Measurements from ENCODE around the gene EIF2S3B. TPM values are rescaled to one million over a fixed set of nuclear protein-coding genes. Genes with fewer than 3 reads are reported as not detected.

EIF2S3B gene
- total RNA-seq, 1 experiment from 2014 or later: 0.95 TPM

DNA sequence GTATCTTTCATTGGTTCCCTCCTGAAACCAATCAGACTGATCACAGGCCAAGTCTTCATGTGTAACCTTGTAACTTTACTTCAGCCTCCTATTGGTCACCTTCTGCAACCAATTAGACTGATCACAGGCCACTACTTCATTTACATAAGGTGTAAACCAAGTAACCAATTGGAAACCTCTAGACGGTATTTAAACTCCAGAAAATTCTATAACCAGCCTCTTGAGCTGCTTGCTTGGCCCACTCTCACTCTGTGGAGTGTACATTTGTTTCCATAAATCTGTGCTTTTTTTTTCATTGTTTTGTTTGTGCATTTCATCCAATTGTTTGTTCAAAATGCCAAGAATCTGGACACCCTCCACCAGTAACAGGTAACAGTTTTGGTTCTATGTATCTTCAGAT, 47.5 kb downstream of the EIF2S3B start:
- BruUV-seq (replicated peaks): no TSS peak
- H4K20me1 ChIP-seq (ENCODE audit: low read length): no peaks in the 10 kb centered on the region
- POLR2A ChIA-PET (ENCODE audit: unreplicated experiment): no interaction called here
- H3K27me3 ChIP-seq (ENCODE audit: low read length): no peaks in the 10 kb centered on the region
- no peaks in the 10 kb centered on the region for H3K9me3 ChIP-seq (ENCODE audit: low read length)
- no peak overlapping the region for H3K4me3 ChIP-seq (ENCODE audit: low read length)
- no peak overlapping the region for H2AFZ ChIP-seq (ENCODE audit: low read length)
- H3F3A ChIP-seq (ENCODE audit: low read length, unreplicated experiment): no peaks in the 10 kb centered on the region
- no peaks in the 10 kb centered on the region for H3K36me3 ChIP-seq (ENCODE audit: low read depth, low read length)
- TF ChIP-seq CTCF (conservative IDR thresholded peaks at IDR 0.05; ENCODE audit: low read depth, low read length): no peak
- no peak for TF ChIP-seq EZH2phosphoT487 (IDR thresholded peaks at IDR 0.05; ENCODE audit: borderline replicate concordance, low read length)
- TF ChIP-seq EZH2 (IDR thresholded peaks at IDR 0.05; ENCODE audit: low read length, unreplicated experiment): no peak
- no peak overlapping the region for H3K9ac ChIP-seq (ENCODE audit: low read length)
- H3K9me2 ChIP-seq (replicated peaks; ENCODE audit: low read length): no peaks in the 10 kb centered on the region
- intact Hi-C loops (cut with micrococcal nuclease): no loop called here
- no peak for DNase-seq
- peaks cover 10% of the 10 kb centered on the region; the same call in 1 of the 2 replicates for H3K4me1 ChIP-seq (ENCODE audit: insufficient read depth, low read length)
- CTCF ChIA-PET: no interaction called here
- H3K27ac ChIP-seq (ENCODE audit: low read length): no peak overlapping the region
- no peak overlapping the region for H3K4me2 ChIP-seq (ENCODE audit: low read length)
- ATAC-seq: no peak
- H3K79me2 ChIP-seq (ENCODE audit: low read length): no peaks in the 10 kb centered on the region

- Histone ChIP-seq H2AFZ (ENCODE audit: low read length) (no peak overlapping the region), H3K4me1 (ENCODE audit: insufficient read depth, low read length) (peaks cover 10% of the 10 kb centered on the region; the same call in 1 of the 2 replicates), H3K36me3 (ENCODE audit: low read depth, low read length) (no peaks in the 10 kb centered on the region), H3K9ac (ENCODE audit: low read length) (no peak overlapping the region), H3K79me2 (ENCODE audit: low read length) (no peaks in the 10 kb centered on the region), H3K9me2 (replicated peaks; ENCODE audit: low read length) (no peaks in the 10 kb centered on the region), H3K4me2 (ENCODE audit: low read length) (no peak overlapping the region), H3K27ac (ENCODE audit: low read length) (no peak overlapping the region), H3K27me3 (ENCODE audit: low read length) (no peaks in the 10 kb centered on the region), H3F3A (ENCODE audit: low read length, unreplicated experiment) (no peaks in the 10 kb centered on the region), H4K20me1 (ENCODE audit: low read length) (no peaks in the 10 kb centered on the region), H3K9me3 (ENCODE audit: low read length) (no peaks in the 10 kb centered on the region), H3K4me3 (ENCODE audit: low read length) (no peak overlapping the region)
- no peak for DNase-seq
- no TSS peak for BruUV-seq (replicated peaks)
- ChIA-PET CTCF (no interaction called here), POLR2A (ENCODE audit: unreplicated experiment) (no interaction called here)
- ATAC-seq: no peak
- no peak for TF ChIP-seq EZH2phosphoT487 (IDR thresholded peaks at IDR 0.05; ENCODE audit: borderline replicate concordance, low read length)
- no peak for TF ChIP-seq CTCF (conservative IDR thresholded peaks at IDR 0.05; ENCODE audit: low read depth, low read length)
- TF ChIP-seq EZH2 (IDR thresholded peaks at IDR 0.05; ENCODE audit: low read length, unreplicated experiment): no peak
- intact Hi-C loops (cut with micrococcal nuclease): no loop called here
Measured at GRCh38 chr12:10554228-10554755, 48.6 kb downstream of the EIF2S3B start.

DNA sequence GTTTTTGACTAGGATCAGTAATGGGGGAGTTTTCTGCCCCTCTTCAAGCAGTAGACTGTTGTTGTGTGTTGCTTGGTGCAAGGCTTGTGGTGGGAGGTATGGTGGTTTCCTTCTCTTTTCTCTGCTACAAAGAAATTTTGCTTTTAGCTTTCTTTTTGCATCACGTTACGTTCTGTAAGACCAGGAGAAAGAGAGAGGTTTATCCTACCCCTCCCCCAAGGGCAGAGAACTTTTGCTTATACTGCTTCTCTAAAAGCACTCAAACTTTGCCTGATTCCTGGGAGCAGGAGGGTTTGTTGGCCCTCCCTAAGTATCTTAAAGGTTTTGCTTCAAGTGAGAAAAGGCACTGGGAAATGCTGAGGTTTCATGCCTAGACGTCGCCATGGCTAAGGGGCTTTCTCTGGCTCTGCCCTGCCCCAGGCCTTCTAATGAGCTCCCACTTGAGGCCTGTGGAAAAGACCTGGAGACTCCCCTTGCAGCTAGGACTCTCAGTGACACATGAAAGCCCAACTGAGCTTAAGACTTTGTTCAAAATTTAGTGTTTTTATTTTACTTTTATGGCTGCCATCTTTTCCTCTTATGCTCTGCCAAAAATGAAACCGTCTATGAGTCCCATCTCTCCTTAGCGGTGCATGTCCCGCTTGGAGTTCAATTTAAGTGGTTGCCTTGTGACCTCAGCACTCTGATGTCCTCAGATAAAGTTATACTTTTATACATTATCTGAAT, 49.2 kb downstream of the EIF2S3B start:
- H2AFZ ChIP-seq (ENCODE audit: low read length): no peak overlapping the region
- no TSS peak for BruUV-seq (replicated peaks)
- CTCF ChIA-PET: no interaction called here
- no peaks in the 10 kb centered on the region for H3F3A ChIP-seq (ENCODE audit: low read length, unreplicated experiment)
- no peaks in the 10 kb centered on the region for H3K36me3 ChIP-seq (ENCODE audit: low read depth, low read length)
- ATAC-seq: no peak
- TF ChIP-seq EZH2 (IDR thresholded peaks at IDR 0.05; ENCODE audit: low read length, unreplicated experiment) (no peak), CTCF (conservative IDR thresholded peaks at IDR 0.05; ENCODE audit: low read depth, low read length) (no peak), EZH2phosphoT487 (IDR thresholded peaks at IDR 0.05; ENCODE audit: borderline replicate concordance, low read length) (no peak)
- H3K27me3 ChIP-seq (ENCODE audit: low read length): no peaks in the 10 kb centered on the region
- no peaks in the 10 kb centered on the region for H4K20me1 ChIP-seq (ENCODE audit: low read length)
- H3K27ac ChIP-seq (ENCODE audit: low read length): no peak overlapping the region
- no peak overlapping the region for H3K4me3 ChIP-seq (ENCODE audit: low read length)
- no peaks in the 10 kb centered on the region for H3K9me2 ChIP-seq (replicated peaks; ENCODE audit: low read length)
- no peak overlapping the region for H3K4me2 ChIP-seq (ENCODE audit: low read length)
- intact Hi-C loops (cut with micrococcal nuclease): no loop called here
- POLR2A ChIA-PET (ENCODE audit: unreplicated experiment): no interaction called here
- no peaks in the 10 kb centered on the region for H3K79me2 ChIP-seq (ENCODE audit: low read length)
- peaks cover 10% of the 10 kb centered on the region; the same call in 1 of the 2 replicates for H3K4me1 ChIP-seq (ENCODE audit: insufficient read depth, low read length)
- DNase-seq: no peak
- no peaks in the 10 kb centered on the region for H3K9me3 ChIP-seq (ENCODE audit: low read length)
- no peak overlapping the region for H3K9ac ChIP-seq (ENCODE audit: low read length)

Measured in PC-3 (cell line).